Smooth muscle cell (in vitro differentiated cells): Measurements from ENCODE around the gene COL21A1. TPM values are rescaled to one million over a fixed set of nuclear protein-coding genes. Genes with fewer than 3 reads are reported as not detected.

ENCODE experiments used
- DNase-seq: peaks from one replicate; lab custom pipeline; 2025; ENCODE audit not compliant: unreplicated experiment; lab: John Stamatoyannopoulos, UW
- H2AFZ ChIP-seq: fragments of 200-600 bp; sonication (generic); 2 replicates; pipeline ENCODE4 v1.6.0; 2016; ENCODE audit warnings: antibody characterized with exemption, low read depth, mild to moderate bottlenecking
- H3F3A ChIP-seq: fragments of 200-600 bp; sonication (generic); 2 replicates; pipeline ENCODE4 v1.6.0; 2017; ENCODE audit warnings: antibody characterized with exemption, low read depth
- H3K27ac ChIP-seq: fragments of 200-600 bp; sonication (generic); 2 replicates; pipeline ENCODE4 v1.5.1; 2016; ENCODE audit warnings: low read depth, mild to moderate bottlenecking
- H3K27me3 ChIP-seq: fragments of 200-600 bp; sonication (generic); 2 replicates; pipeline ENCODE4 v1.6.1; 2016; ENCODE audit warnings: low read depth, mild to moderate bottlenecking
- H3K36me3 ChIP-seq: fragments of 200-600 bp; sonication (generic); 2 replicates; pipeline ENCODE4 v1.5.1; 2016; ENCODE audit warnings: low read depth
- H3K4me1 ChIP-seq: fragments of 200-600 bp; sonication (generic); 2 replicates; pipeline ENCODE4 v1.5.1; 2016; ENCODE audit warnings: low read depth
- H3K4me2 ChIP-seq: fragments of 200-600 bp; sonication (generic); 2 replicates; pipeline ENCODE4 v1.6.0; 2016; ENCODE audit warnings: mild to moderate bottlenecking
- H3K4me3 ChIP-seq: fragments of 200-600 bp; sonication (generic); 2 replicates; pipeline ENCODE4 v1.5.1; 2016; ENCODE audit warnings: mild to moderate bottlenecking
- H3K79me2 ChIP-seq: fragments of 200-600 bp; sonication (generic); 2 replicates; pipeline ENCODE4 v1.6.0; 2016; ENCODE audit warnings: low read depth, mild to moderate bottlenecking
- H3K9ac ChIP-seq: fragments of 200-600 bp; sonication (generic); 2 replicates; pipeline ENCODE4 v1.6.0; 2016; ENCODE audit warnings: low read depth
- H3K9me3 ChIP-seq: fragments of 200-600 bp; sonication (generic); replicated peaks from 2 replicates; pipeline ENCODE4 v1.5.1; 2016; ENCODE audit warnings: low read depth
- H4K20me1 ChIP-seq: fragments of 200-600 bp; sonication (generic); 2 replicates; pipeline ENCODE4 v1.6.0; 2016; ENCODE audit warnings: low read depth
- CTCF ChIP-seq: fragments of 200-600 bp; sonication (generic); IDR thresholded peaks from 2 replicates; pipeline ENCODE4 v1.5.1; 2017; ENCODE audit warnings: borderline replicate concordance, mild to moderate bottlenecking, antibody characterized with exemption; ENCODE audit not compliant: insufficient read depth, poor library complexity, severe bottlenecking
- WGBS: methylation state at CpG from one replicate; pipeline ENCODE4 v1.1.7; 2016; ENCODE audit warnings: low lambda C conversion rate; 5-methylcytosine and 5-hydroxymethylcytosine counted together
- polyA plus RNA-seq: library from polyadenylated mRNA; unstranded; fragments of >200 nt; fragmentation: Nextera tagmentation; extraction: Ambion mirVana; gene quantifications from 2 replicates; pipeline ENCODE4 v1.2.1, GENCODE V29; 2016
- total RNA-seq: library from RNA; depleted of rRNA; stranded (reverse); fragments of >200 nt; gene quantifications from 2 replicates; pipeline ENCODE4 v1.2.3, GENCODE V29; 2014

The COL21A1 gene
- total and polyA plus RNA-seq, 2 experiments from 2014 or later: 5.8 to 8.2 TPM

DNA sequence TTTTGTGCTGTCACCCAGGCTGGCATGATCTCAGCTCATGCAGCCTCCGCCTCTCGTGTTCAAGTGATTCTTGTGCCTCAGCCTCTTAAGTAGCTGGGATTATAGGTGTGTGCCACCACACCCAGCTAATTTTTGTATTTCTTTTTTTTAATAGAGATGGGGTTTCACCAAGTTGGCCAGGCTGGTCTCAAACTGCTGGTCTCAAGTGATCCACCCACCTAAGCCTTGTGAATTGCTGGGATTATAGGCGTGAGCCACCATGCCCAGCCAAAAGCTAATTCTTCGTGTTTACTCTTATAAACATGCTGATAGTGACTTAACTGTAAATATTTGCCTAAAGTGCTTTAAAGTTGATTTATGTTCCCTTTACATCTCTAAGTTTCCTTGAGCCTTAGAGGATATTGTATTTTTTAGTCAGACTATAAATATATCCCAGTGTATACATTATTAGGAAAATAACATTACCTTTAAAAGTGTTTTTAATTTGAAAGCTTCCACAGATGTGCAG lies 91.7 kb downstream of the COL21A1 start:
- no peak overlapping the region for H2AFZ ChIP-seq
- H3K9ac ChIP-seq: no peak overlapping the region
- no peaks in the 10 kb centered on the region for H3K36me3 ChIP-seq
- no peaks in the 10 kb centered on the region for H3K27me3 ChIP-seq
- no peak overlapping the region for H3K27ac ChIP-seq
- 59% methylated on average over 4 of the region's 4 CpGs for WGBS
- H3K4me1 ChIP-seq: no peaks in the 10 kb centered on the region
- H4K20me1 ChIP-seq: no peaks in the 10 kb centered on the region
- TF ChIP-seq CTCF: no peak
- no peak for DNase-seq
- H3K9me3 ChIP-seq: peaks cover 4% of the 10 kb centered on the region
- no peaks in the 10 kb centered on the region for H3K79me2 ChIP-seq
- H3F3A ChIP-seq: no peaks in the 10 kb centered on the region
- no peak overlapping the region for H3K4me2 ChIP-seq
- no peak overlapping the region for H3K4me3 ChIP-seq

- Histone ChIP-seq H3K4me2 (no peak overlapping the region), H3K27ac (no peak overlapping the region), H3K9me3 (peaks cover 4% of the 10 kb centered on the region), H3K79me2 (no peaks in the 10 kb centered on the region), H3K27me3 (no peaks in the 10 kb centered on the region), H3F3A (no peaks in the 10 kb centered on the region), H3K9ac (no peak overlapping the region), H2AFZ (no peak overlapping the region), H4K20me1 (no peaks in the 10 kb centered on the region), H3K4me3 (no peak overlapping the region), H3K4me1 (no peaks in the 10 kb centered on the region), H3K36me3 (no peaks in the 10 kb centered on the region)
- no peak for DNase-seq
- TF ChIP-seq CTCF: no peak
Observed at GRCh38 chr6:56154076-56154475, 93.3 kb downstream of the COL21A1 start.

GRCh38 chr6:56152611-56153010 lies 94.8 kb downstream of the COL21A1 start:
- no peak overlapping the region for H3K4me2 ChIP-seq
- DNase-seq: no peak
- H3K27ac ChIP-seq: no peak overlapping the region
- H3K4me3 ChIP-seq: no peak overlapping the region
- H3K36me3 ChIP-seq: no peaks in the 10 kb centered on the region
- no peaks in the 10 kb centered on the region for H3K27me3 ChIP-seq
- no peak for TF ChIP-seq CTCF
- peaks cover 4% of the 10 kb centered on the region for H3K9me3 ChIP-seq
- 97% methylated on average over 1 of the region's 1 CpG for WGBS
- H4K20me1 ChIP-seq: no peaks in the 10 kb centered on the region
- no peak overlapping the region for H2AFZ ChIP-seq
- no peaks in the 10 kb centered on the region for H3F3A ChIP-seq
- H3K9ac ChIP-seq: no peak overlapping the region
- H3K79me2 ChIP-seq: no peaks in the 10 kb centered on the region
- no peaks in the 10 kb centered on the region for H3K4me1 ChIP-seq

DNA sequence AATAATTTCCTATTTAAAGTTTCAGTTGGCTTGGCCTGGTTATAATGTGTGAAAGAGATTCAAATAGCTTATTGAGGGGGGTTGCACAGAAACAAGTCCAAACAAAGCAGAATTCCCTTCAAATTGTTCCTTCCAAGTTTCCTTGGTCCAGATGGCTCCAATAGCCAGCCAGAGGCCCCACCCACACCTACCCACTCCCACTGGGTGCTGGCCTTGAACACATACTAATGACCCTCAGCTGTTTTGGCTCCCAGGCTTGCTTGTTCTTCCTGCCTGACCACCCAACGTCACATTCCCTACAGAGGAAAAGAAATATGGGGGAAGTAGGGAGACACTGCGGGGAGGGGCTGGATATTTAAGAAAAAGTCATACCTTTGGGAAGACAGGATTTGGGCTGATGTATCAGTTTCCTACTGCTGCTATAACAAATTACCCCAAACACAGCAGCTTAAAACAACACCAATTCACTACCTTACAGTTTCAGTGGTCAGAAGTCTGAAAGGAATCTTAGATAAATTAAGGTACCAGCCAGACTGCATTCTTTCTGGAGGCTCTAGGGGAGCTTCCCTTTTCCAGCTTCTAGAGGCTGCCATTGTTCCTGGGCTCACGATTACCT lies 95.7 kb downstream of the COL21A1 start:
- Histone ChIP-seq H3F3A (no peaks in the 10 kb centered on the region), H3K79me2 (no peaks in the 10 kb centered on the region), H3K27ac (no peak overlapping the region), H3K36me3 (no peaks in the 10 kb centered on the region), H3K9ac (no peak overlapping the region), H4K20me1 (no peaks in the 10 kb centered on the region), H2AFZ (no peak overlapping the region), H3K9me3 (peaks cover 4% of the 10 kb centered on the region), H3K4me3 (no peak overlapping the region), H3K4me1 (no peaks in the 10 kb centered on the region), H3K4me2 (no peak overlapping the region), H3K27me3 (no peaks in the 10 kb centered on the region)
- 95% methylated on average over 3 of the region's 3 CpGs for WGBS
- no peak for DNase-seq
- no peak for TF ChIP-seq CTCF
